Smooth muscle cell (in vitro differentiated cells): ENCODE results near the gene LBX1. TPM values are rescaled to one million over a fixed set of nuclear protein-coding genes. Genes with fewer than 3 reads are reported as not detected.

Source experiments
- DNase-seq: peaks from one replicate; lab custom pipeline; 2025; ENCODE audit not compliant: unreplicated experiment; lab: John Stamatoyannopoulos, UW
- H2AFZ ChIP-seq: fragments of 200-600 bp; sonication (generic); 2 replicates; pipeline ENCODE4 v1.6.0; 2016; ENCODE audit warnings: antibody characterized with exemption, low read depth, mild to moderate bottlenecking
- H3F3A ChIP-seq: fragments of 200-600 bp; sonication (generic); 2 replicates; pipeline ENCODE4 v1.6.0; 2017; ENCODE audit warnings: antibody characterized with exemption, low read depth
- H3K27ac ChIP-seq: fragments of 200-600 bp; sonication (generic); 2 replicates; pipeline ENCODE4 v1.5.1; 2016; ENCODE audit warnings: low read depth, mild to moderate bottlenecking
- H3K27me3 ChIP-seq: fragments of 200-600 bp; sonication (generic); 2 replicates; pipeline ENCODE4 v1.6.1; 2016; ENCODE audit warnings: low read depth, mild to moderate bottlenecking
- H3K36me3 ChIP-seq: fragments of 200-600 bp; sonication (generic); 2 replicates; pipeline ENCODE4 v1.5.1; 2016; ENCODE audit warnings: low read depth
- H3K4me1 ChIP-seq: fragments of 200-600 bp; sonication (generic); 2 replicates; pipeline ENCODE4 v1.5.1; 2016; ENCODE audit warnings: low read depth
- H3K4me2 ChIP-seq: fragments of 200-600 bp; sonication (generic); 2 replicates; pipeline ENCODE4 v1.6.0; 2016; ENCODE audit warnings: mild to moderate bottlenecking
- H3K4me3 ChIP-seq: fragments of 200-600 bp; sonication (generic); 2 replicates; pipeline ENCODE4 v1.5.1; 2016; ENCODE audit warnings: mild to moderate bottlenecking
- H3K79me2 ChIP-seq: fragments of 200-600 bp; sonication (generic); 2 replicates; pipeline ENCODE4 v1.6.0; 2016; ENCODE audit warnings: low read depth, mild to moderate bottlenecking
- H3K9ac ChIP-seq: fragments of 200-600 bp; sonication (generic); 2 replicates; pipeline ENCODE4 v1.6.0; 2016; ENCODE audit warnings: low read depth
- H3K9me3 ChIP-seq: fragments of 200-600 bp; sonication (generic); replicated peaks from 2 replicates; pipeline ENCODE4 v1.5.1; 2016; ENCODE audit warnings: low read depth
- H4K20me1 ChIP-seq: fragments of 200-600 bp; sonication (generic); 2 replicates; pipeline ENCODE4 v1.6.0; 2016; ENCODE audit warnings: low read depth
- WGBS: methylation state at CpG from one replicate; pipeline ENCODE4 v1.1.7; 2016; ENCODE audit warnings: low lambda C conversion rate; 5-methylcytosine and 5-hydroxymethylcytosine counted together
- polyA plus RNA-seq: library from polyadenylated mRNA; unstranded; fragments of >200 nt; fragmentation: Nextera tagmentation; extraction: Ambion mirVana; gene quantifications from 2 replicates; pipeline ENCODE4 v1.2.1, GENCODE V29; 2016
- total RNA-seq: library from RNA; depleted of rRNA; stranded (reverse); fragments of >200 nt; gene quantifications from 2 replicates; pipeline ENCODE4 v1.2.3, GENCODE V29; 2014
- TF ChIP-seq, protein P1 (sequence below): fragments of 200-600 bp; sonication (generic); IDR thresholded peaks from 2 replicates; pipeline ENCODE4 v1.5.1; 2017; ENCODE audit warnings: borderline replicate concordance, mild to moderate bottlenecking, antibody characterized with exemption; ENCODE audit not compliant: insufficient read depth, poor library complexity, severe bottlenecking

Gene LBX1
- total and polyA plus RNA-seq, 2 experiments from 2014 or later, result not detected

DNA sequence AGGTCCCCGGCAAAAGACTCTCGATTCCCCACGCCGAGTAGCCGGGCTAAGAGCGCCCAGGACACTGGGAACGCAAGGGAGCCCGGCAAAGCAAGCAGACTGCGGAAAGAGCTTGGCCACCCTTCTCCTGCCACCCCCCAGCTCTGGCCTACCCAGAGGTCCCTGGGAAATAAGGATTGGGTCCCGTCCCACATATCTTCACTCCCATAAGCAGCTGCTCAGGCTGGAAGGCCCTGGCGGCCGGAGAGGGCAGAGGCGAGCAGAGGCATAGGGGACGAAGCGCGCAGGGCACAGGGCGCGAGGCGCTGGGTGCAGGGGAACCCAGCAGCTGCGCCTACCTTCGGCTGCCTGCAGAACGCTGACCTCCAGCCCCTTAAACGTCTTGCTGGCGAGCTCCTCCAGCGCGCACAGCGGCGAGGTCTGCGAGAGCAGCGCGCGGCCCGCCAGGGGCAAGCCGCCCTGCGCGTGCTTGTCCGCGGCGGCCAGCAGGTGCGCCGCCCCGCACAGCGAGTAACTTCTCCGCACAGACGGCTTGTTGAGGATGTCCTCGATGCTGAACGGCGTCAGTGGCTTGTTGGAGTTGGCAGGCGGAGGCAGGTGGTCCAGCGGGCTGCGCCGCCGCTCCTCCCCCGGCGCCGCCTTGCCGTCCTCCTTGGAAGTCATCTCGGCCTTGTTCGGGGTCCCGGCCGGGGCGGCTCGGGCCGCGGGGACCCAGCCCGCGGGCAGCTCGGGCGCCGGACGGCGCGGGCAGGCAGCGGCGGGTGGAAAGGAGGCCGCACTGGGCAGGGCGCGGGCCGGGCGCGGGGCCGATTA lies 904 bp downstream of the LBX1 start:
- no peak for DNase-seq
- no peaks in the 10 kb centered on the region for H3F3A ChIP-seq
- TF ChIP-seq, protein P1, sequence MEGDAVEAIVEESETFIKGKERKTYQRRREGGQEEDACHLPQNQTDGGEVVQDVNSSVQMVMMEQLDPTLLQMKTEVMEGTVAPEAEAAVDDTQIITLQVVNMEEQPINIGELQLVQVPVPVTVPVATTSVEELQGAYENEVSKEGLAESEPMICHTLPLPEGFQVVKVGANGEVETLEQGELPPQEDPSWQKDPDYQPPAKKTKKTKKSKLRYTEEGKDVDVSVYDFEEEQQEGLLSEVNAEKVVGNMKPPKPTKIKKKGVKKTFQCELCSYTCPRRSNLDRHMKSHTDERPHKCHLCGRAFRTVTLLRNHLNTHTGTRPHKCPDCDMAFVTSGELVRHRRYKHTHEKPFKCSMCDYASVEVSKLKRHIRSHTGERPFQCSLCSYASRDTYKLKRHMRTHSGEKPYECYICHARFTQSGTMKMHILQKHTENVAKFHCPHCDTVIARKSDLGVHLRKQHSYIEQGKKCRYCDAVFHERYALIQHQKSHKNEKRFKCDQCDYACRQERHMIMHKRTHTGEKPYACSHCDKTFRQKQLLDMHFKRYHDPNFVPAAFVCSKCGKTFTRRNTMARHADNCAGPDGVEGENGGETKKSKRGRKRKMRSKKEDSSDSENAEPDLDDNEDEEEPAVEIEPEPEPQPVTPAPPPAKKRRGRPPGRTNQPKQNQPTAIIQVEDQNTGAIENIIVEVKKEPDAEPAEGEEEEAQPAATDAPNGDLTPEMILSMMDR, result no peak
- H3K4me3 ChIP-seq, result no peak overlapping the region
- H3K79me2 ChIP-seq, result no peaks in the 10 kb centered on the region
- H4K20me1 ChIP-seq, result peaks cover 10% of the 10 kb centered on the region
- no peak overlapping the region for H3K27ac ChIP-seq
- no peaks in the 10 kb centered on the region for H3K36me3 ChIP-seq
- H3K4me2 ChIP-seq, result no peak overlapping the region
- peaks cover 18% of the 10 kb centered on the region for H3K4me1 ChIP-seq
- no peaks in the 10 kb centered on the region for H3K9me3 ChIP-seq
- H3K27me3 ChIP-seq, result peaks cover 100% of the 10 kb centered on the region
- no peak overlapping the region for H2AFZ ChIP-seq
- H3K9ac ChIP-seq, result no peak overlapping the region
- WGBS, result 5% methylated on average over 73 of the region's 82 CpGs

DNA sequence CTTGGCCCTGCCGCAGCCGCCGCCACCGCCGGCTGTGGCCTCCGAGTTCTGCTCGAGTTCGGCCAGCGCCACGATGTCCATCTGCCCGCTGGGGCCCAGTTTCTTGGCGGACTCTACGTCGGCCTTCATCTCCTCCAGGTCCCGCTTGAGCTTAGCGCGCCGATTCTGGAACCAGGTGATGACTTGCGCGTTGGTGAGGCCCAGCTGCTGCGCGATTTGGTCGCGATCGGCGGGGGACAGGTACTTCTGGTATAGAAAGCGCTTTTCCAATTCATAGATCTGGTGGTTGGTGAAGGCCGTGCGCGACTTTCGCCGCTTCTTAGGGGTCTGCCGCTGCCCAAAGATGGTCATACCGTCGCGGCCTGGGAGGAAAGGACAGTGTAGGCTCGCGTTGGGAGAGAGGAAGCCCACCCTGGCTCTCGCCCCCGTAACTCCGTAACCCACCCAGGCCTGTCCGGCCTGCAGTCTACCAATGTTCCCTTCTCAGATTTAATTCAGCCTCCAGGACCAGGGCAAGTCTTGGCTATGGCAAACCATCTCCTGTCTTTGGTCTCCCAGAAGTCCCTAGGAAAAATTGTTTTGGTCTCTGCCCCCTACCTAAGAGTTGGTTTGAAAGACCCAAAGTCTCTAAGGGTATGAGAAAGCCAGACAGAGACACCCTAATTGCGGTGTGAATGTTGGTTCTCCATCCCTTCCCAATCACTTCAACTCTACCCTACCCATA lies 1.7 kb downstream of the LBX1 start:
- H3K9ac ChIP-seq, result no peak overlapping the region
- H3K4me2 ChIP-seq, result peak overlapping the region; percentile 83
- peak overlapping the region; percentile 31 for H3K4me3 ChIP-seq
- no peaks in the 10 kb centered on the region for H3K36me3 ChIP-seq
- H3K27me3 ChIP-seq, result peaks cover 100% of the 10 kb centered on the region
- H4K20me1 ChIP-seq, result peaks cover 10% of the 10 kb centered on the region
- peaks cover 18% of the 10 kb centered on the region for H3K4me1 ChIP-seq
- no peak overlapping the region for H3K27ac ChIP-seq
- TF ChIP-seq, protein P1, result no peak
- no peak for DNase-seq
- WGBS, result 7% methylated on average over 43 of the region's 43 CpGs
- H2AFZ ChIP-seq, result no peak overlapping the region
- H3F3A ChIP-seq, result no peaks in the 10 kb centered on the region
- H3K79me2 ChIP-seq, result no peaks in the 10 kb centered on the region
- H3K9me3 ChIP-seq, result no peaks in the 10 kb centered on the region

DNA sequence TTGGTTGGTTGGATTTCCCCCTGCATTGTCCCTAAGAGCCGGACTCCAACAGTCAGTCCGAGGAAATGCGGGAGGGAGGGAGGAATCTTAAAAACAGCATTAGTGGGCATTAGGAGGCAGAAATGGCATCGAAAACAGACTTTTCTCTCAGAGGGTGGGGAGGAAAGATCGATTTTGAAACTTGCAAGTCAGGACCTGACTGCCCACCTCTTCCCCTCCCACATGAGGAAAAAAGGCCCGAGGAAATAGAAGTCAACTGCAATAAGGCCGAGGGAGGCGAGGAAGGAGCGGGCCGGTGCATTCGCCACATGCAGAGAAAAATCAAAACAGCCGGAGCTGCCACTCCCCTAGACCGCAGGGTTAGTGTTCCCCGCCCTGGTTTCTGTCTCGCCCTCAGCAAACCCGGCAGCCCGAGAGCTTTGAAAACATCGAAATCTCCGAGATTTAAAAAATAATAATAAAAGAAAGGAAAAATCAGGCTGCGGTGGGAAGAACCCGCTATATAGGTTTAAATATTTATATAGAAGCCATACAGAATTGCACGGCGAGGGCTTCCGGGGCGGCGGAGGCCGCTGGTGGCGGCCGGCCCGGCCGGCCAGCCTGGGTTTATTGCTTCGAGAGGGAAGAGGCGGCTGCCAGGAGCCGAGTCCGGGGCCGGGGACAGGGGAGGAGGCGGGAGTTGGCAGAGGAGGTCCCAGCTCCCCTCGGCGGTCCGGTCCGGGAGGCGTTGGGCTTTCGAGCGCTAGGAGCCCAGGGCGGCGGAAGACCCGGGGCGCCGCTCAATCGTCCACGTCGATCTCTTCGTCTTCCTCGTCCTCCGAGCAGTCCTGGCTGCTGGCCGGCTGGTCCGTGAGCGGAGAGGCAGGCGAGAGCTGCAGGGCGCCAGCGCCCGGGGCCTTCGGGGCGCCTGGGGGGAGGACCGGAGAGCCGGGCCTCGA lies 2.5 kb downstream of the LBX1 start:
- Histone ChIP-seq H3K4me2 (peak overlapping the region; percentile 83), H3K4me3 (peak overlapping the region; percentile 31), H3K4me1 (peaks cover 18% of the 10 kb centered on the region), H3K79me2 (no peaks in the 10 kb centered on the region), H3K27ac (no peak overlapping the region), H3K9ac (no peak overlapping the region), H3K36me3 (no peaks in the 10 kb centered on the region), H3K9me3 (no peaks in the 10 kb centered on the region), H3F3A (no peaks in the 10 kb centered on the region), H4K20me1 (peaks cover 10% of the 10 kb centered on the region), H2AFZ (no peak overlapping the region), H3K27me3 (peaks cover 100% of the 10 kb centered on the region)
- TF ChIP-seq, protein P1, result no peak
- WGBS, result 4% methylated on average over 59 of the region's 67 CpGs
- DNase-seq, result no peak
